ENCODE data around the gene CNTN1.

DNA sequence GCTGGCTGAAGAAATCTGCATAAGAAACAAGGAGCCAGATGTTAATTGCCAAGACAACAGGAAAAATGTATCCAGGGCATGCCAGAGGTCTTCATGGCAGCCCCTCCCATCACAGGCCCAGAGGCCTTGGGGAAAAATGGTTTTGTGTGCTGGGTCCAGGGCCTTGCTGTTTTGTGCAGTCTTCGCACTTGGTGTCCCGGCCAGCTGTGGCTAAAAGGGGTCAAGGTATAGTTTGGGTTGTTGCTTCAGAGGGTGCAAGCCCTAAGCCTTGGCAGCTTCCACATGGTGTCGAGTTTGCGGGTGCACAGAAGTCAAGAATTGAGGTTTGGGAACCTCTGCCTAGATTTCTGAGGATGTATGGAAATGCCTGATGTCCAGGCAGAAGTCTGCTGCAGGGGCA, 29.9 kb upstream of the CNTN1 start:
- TF ChIP-seq POLR2A (IDR thresholded peaks at IDR 0.05) = no peak
- TF ChIP-seq, protein P1, sequence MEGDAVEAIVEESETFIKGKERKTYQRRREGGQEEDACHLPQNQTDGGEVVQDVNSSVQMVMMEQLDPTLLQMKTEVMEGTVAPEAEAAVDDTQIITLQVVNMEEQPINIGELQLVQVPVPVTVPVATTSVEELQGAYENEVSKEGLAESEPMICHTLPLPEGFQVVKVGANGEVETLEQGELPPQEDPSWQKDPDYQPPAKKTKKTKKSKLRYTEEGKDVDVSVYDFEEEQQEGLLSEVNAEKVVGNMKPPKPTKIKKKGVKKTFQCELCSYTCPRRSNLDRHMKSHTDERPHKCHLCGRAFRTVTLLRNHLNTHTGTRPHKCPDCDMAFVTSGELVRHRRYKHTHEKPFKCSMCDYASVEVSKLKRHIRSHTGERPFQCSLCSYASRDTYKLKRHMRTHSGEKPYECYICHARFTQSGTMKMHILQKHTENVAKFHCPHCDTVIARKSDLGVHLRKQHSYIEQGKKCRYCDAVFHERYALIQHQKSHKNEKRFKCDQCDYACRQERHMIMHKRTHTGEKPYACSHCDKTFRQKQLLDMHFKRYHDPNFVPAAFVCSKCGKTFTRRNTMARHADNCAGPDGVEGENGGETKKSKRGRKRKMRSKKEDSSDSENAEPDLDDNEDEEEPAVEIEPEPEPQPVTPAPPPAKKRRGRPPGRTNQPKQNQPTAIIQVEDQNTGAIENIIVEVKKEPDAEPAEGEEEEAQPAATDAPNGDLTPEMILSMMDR (IDR thresholded peaks at IDR 0.05) = no peak
